ENCODE results near the gene NFX1.
"Not testable (repeated sequence)": the region's sequence is repeated elsewhere in the genome, so short reads cannot be mapped to it uniquely, and the experiment has no call there.

NFX1 gene

DNA sequence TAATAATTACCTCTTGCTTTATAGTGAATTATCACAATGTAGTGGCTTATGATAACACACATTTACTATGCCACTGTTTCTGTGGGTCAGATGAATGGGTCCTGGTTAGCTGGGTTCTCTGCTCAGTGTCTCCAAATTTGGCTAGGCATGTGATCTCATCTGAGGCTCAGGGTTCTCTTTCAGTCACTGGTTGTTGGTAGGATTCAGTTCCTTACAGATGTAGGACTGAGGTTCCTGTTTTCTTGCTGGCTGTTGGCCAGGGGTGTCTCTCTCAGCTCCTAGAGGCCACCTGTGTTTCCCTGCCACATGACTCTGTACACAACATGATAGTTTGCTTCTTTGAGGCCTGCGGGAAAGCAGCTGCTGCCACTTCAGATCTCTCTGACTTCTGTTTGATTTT is 7.1 kb downstream of the NFX1 start:
- intact Hi-C loops (cut with DNase I): loop anchor here (10.0 kb wide), 1 partner anchor 177 kb away; the partner anchor contains the start of gene NOL6
- peak in 1 of 10 donors; percentile 11 for DNase-seq

DNA sequence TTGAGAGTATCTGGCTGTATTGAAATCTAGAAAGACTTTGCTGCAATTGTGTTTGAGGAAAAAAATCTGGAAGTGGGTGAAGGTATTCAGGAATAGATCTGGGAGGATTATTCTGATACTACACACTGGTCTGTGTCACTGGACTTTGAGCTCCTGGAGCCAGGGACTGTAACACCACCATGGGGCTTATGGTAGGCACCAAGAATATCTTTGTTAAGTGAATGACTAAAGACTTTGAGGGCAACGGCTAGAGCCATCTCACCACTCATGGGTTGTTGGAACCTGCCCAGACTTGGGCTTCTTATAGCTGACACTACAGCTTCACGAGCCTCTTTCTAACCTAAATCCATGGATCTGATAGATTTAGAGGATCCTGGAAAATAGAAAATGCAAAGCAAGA is 10.2 kb downstream of the NFX1 start:
- DNase-seq: no peak
- intact Hi-C loops (cut with DNase I): no loop called here

DNA sequence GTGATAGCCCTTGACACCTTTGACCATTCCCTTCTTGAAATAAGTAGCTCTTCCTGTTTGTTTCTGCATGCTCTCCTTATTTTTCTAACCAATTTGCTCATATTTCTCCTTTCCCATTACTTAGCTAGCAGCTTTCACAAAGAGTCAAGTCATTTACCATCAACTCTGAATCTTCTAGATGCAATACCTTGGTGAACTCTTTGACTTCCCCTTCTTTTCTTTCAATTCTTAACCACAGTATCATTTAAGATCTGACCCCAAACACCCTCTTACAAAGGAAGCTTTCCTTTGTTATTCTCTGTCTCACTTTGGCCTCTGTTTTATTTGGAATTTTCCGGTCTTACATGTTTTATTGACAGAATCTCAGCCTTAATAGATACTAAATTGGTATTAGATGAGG is 14.0 kb downstream of the NFX1 start:
- no peak for DNase-seq
- intact Hi-C loops (cut with DNase I): no loop called here

DNA sequence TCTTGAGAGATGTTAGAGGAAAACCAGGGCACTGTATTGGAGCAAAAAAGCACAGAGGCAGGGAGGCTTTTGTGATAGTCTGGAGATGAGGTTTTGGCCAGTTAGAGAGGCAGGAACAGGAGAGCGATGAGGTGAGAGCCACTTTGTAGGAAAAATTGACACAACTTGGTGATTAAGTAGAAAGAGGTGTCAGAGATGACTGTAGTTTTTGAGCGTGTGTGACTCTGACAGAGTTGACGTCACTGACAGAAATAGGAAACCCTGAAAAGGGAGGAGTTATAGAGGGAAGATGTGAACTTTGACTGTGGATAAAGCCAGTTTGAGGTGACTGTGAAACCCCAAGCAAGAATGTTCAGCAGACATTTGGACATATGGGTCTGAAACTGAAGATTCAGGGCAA is 15.7 kb downstream of the NFX1 start:
- DNase-seq: no peak
- intact Hi-C loops (cut with DNase I): no loop called here

DNA sequence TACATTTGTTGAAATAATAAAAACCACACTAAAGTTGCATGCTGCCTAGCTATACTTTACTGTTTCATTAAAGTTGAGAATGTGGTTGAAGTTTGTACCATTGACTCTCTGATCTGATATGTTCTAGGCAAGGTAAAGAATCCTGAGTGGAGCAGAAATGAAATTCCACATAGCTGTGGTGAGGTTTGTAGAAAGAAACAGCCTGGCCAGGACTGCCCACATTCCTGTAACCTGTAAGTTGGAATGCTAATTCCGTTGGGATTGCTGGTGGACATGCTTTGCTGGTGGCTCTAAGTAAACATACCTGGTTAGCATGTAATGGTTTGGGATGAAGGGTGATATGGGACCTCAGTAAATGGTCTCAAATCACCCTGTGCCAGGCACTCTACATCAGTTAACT is 16.8 kb downstream of the NFX1 start:
- intact Hi-C loops (cut with DNase I): no loop called here

DNA sequence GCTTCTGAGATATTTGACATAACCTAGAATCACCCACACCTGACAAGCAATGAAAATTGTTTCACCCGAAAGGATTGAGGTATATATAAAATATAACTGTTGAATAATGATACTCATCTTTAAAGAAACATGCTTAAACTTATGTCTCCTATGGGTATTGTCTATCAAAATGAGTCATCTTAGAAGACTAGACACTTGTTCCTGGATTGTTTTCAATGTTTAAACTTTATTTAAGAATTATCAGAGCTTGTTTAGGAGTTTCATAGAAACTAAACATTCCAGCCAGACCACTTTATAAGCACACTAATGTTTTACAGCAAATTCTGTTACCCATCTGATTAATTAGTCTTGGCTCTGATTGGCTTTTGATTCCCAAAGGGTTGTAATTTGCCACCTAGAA is 19.6 kb downstream of the NFX1 start:
- DNase-seq: no peak
- intact Hi-C loops (cut with DNase I): no loop called here

More for the DNA sequence above, 16.8 kb downstream of the NFX1 start:
- no peak for DNase-seq

DNA sequence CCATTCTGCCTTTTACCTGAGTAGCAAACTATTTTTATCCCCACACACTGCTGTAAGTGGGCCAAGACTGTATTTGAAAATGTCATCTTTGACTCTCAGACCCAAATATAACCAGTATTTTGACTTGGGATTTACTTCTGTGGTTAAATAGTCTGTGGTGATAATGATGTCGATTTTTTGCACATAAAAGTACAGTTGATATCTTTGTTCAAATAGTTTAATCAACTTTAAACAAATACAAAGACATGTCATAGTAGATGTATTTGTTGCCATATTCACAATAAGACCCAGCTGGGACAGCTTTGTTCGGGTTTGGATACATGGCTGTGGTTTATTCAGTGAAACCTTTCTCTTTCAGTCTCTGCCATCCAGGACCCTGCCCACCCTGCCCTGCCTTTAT is 20.4 kb downstream of the NFX1 start:
- no peak for DNase-seq

DNA sequence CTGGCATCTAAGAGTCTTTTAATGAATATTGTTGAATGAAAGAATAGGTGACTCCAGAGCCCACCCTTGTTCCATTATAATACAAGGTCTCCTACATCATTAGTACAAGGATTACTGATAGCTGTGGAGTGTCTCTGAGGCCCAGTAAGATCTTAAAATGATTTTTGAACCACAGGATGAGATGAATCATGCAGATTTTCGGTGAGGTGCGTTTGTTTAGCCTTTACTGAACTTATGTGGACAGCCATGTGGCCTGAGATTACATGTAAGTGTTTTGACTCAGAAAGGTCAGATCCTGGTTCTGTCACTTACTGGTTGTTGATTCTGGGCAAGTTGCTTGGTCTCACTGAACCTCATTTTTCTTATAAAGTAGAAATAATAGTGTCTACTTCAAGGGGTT is 21.6 kb downstream of the NFX1 start:
- DNase-seq: no peak
- intact Hi-C loops (cut with DNase I): no loop called here

More for the DNA sequence above, 20.4 kb downstream of the NFX1 start:
- intact Hi-C loops (cut with DNase I): no loop called here

DNA sequence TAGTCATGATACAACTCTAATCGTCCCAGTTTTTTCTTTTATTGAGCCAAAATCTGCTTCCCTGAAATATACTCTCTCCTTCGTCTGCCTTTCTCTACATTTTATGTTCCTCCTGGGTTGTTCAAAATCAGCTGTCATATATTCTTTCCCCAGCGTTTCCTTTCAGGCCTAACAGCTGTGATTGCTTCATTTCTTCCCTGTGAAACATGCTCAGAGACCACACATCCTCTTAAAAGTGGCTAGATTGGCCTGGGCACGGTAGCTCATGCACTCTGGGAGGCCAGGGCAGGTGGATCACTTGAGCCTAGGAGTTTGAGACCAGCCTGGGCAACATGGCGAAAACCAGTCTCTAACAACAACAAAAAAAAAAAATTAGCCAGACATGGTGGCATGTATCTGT is 25.1 kb downstream of the NFX1 start:
- no peak for DNase-seq

DNA sequence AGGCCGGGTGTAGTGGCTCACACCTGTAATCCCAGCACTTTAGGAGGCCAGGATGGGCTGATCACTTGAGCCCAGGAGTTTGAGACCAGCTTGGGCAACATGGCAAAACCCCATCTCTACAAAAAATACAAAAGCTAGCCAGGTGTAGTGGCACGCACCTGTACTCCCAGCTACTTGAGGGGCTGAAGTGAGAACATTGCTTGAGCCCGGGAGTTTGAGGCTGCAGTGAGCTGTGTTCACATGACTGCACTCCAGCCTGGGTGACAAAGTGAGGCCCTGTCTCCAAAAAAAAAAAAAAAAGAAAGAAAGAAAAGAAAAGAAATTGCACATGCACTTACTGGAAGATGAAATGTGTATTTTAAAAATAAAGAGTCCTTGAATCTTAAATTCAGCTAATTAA is 26.8 kb downstream of the NFX1 start:
- DNase-seq; intact Hi-C loops (cut with DNase I): not testable (repeated sequence)

More for the DNA sequence above, 25.1 kb downstream of the NFX1 start:
- intact Hi-C loops (cut with DNase I): no loop called here

DNA sequence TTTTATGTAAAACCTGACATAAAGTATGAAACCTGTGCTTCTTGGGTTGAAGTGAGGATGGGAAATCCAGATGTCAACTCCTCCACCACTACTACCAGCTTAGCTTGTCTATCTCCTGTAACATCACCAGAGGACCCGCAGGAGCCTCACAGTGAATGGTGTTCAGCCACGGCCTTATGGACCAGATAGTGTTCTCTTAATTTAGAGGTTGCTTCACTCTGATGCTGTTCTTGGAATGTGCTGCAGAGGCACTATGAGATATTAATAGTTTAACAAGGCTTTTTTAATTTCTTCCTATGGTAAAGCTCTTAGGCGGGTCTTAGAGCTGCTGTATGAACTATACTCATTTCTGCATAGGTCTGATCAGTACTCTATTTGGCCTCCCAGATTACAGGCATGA is 27.9 kb downstream of the NFX1 start:
- intact Hi-C loops (cut with DNase I): no loop called here
- DNase-seq: no peak

DNA sequence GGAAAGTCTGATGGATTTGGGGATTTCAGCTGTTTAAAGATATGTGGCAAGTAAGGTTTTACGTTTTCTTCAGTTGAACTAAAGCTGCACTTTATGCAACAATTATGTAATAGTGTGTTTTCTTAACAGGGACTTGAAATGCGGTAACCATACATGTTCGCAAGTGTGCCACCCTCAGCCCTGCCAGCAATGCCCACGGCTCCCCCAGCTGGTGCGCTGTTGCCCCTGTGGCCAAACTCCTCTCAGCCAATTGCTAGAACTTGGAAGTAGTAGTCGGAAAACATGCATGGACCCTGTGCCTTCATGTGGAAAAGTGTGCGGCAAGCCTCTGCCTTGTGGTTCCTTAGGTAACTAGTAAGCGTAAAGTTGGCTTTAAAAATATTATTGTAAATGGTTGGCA is 28.5 kb downstream of the NFX1 start:
- intact Hi-C loops (cut with DNase I): no loop called here
- DNase-seq: peak in 4 of 10 donors; percentile 12 to 85 (median 50)

DNA sequence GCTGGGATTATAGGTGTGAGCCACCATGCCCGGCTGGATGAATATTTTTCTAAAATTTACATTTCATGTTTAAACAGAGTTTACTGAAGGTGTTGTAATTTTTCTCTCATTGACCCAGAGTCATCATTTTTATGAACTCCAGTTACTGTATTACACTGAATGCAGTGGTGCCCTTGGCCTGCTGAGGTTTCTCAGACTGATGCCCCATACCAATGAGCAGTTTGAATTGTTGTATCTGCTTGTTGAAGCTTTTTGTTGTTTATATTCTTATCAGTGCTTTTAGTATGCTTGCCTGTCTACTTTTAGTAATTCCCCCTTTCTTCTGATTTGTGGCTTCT is 29.9 kb downstream of the NFX1 start:
- intact Hi-C loops (cut with DNase I): no loop called here

DNA sequence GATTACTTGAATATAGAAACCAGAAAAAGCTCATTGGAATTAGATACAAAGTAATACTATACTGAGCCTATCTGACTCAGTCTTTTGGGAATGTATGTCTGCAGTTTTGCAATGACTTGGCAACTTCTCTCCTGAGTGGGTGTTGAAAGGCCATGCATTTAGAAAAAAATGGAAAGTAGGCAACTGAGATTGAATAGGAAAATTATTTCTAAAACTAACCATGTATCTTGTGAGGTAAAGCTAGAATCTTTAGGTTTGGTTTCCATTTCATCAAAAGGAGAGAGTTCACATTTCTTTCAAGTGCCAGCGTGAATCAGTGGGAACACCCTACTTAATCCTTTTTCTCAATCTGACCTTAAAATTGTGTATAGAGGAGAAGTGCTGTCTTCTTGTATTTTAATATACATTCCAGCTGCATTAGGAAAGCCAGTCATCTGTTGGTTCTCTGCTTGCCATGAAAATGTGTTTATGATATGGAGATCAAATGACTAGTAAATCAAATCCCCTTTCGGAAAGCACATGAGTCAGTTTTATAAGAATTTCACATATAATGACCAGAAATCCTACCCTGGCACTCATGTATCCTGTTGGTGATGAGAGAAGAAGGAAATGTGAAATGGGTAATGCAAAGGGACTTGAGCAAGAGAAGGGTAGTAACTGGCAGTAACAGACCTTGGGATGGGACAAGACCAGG is 30.4 kb downstream of the NFX1 start:
- intact Hi-C loops (cut with DNase I): no loop called here
- no peak for DNase-seq

More for the DNA sequence above, 29.9 kb downstream of the NFX1 start:
- no peak for DNase-seq

DNA sequence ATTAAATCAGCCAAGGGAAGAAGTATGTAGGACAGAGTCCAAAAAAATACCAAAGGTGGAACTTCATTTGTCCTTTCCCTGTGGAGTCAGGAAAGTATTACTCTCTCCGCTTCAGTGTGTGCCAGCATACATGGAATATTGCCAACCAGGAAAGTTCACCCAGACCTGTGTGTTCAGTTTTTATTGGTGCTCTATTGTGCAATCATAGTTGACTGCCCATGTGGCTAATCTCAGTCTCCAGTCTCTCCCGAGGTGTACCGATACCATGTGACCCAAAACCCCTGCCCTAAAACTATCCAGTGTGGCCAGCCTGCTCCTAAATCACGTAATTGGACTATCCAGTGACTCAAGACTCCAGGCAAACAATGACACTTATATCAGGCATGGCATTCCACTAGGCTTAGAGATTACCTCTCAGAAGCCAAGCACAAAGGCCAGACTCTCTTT is 38.8 kb downstream of the NFX1 start:
- no peak for DNase-seq
- intact Hi-C loops (cut with DNase I): no loop called here

DNA sequence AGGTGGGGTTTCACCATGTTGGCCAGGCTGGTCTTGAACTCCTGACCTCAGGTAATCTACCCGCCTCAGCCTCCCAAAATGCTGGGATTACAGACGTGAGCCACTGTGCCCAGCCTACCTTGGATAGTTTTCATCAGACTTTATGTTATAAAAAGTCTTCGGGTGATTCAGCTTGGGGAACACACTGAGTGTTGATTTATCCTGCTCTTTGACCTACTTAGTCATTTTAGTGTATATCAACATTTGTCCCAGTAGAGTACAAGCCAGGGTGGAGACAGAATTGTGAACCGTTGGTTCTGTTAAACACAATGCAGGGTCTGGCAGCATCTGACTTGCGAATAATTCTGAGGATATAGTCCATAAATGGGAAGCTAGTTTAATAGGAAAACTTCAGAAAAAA is 39.7 kb downstream of the NFX1 start:
- intact Hi-C loops (cut with DNase I): no loop called here
- DNase-seq: no peak

DNA sequence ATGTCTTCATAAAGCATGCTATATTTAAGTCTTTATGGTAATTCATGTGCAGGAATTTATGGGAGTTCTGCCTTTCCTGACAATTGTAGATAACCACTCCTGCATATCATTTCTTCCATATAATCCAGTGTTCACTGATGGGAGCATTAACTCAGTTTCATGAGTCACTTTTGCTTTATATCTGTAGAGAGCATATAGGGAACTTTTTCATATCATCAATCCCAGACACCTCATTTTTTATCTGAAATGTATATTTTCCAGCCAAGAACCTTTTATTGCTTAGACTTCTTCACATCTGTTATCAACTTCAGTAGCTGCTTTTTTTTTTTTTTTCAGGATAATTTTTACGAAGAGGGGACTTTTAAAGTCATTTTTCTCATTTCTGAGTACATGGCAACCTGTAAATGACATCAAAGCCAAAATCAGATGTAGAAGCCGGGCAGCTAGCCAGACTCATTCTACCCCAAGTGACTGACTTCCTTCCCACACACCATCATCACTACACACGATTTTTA is 41.1 kb downstream of the NFX1 start:
- DNase-seq: no peak
- intact Hi-C loops (cut with DNase I): no loop called here

DNA sequence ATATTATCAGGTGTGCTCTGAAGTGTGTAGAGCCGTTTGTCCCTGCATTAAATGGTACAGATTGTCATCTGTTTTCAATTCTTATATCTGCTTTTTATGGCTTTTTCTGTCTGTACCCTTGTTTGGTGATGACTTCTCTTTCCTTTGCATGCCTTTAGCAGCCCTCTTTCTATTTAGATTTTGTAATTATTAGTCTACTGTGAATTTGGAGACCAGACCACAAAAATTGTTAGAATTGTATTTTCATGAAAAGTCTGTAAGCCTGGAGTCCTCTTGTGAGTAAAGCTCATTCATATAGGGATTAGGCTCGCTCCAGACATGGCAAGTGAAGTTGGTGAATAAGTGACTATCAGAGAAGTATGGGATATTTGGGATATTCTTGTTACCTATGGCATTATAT is 41.7 kb downstream of the NFX1 start:
- no peak for DNase-seq
- intact Hi-C loops (cut with DNase I): no loop called here

DNA sequence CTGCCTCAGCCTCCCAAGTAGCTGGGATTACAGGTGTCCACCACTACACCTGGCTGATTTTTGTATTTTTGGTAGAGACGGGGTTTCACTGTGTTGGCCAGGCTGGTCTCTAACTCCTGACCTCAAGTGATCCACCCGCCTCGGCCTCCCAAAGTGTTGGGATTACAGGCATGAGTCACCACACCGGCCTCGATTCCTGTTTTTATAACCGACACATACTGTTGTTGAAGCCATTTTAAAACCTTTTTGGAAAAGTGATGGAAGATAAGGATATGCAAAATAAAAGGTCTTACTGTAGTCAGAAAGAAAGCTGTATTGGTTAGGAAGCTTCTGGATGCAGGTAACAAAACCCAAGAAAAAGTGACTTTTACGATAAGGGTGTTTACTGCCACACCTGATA is 42.6 kb downstream of the NFX1 start:
- DNase-seq; intact Hi-C loops (cut with DNase I): not testable (repeated sequence)

DNA sequence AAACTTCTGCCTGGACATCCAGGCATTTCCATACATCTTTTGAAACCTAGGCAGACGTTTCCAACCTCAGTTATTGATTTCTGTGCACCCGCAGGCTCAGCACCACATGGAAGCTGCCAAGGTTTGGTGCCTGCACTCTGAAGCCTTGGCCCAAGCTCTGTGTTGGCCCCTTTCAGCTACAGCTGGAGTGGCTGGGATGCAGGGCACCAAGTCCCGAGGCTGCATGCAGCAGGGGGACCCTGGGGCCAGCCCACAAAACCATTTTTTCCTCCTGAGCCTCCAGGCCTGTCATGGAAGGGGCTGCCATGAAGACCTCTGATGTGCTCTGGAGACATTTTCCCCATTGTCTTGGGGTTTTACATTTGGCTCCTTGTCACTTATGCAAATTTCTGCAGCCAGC is 49.9 kb downstream of the NFX1 start:
- intact Hi-C loops (cut with DNase I): no loop called here
- no peak for DNase-seq

DNA sequence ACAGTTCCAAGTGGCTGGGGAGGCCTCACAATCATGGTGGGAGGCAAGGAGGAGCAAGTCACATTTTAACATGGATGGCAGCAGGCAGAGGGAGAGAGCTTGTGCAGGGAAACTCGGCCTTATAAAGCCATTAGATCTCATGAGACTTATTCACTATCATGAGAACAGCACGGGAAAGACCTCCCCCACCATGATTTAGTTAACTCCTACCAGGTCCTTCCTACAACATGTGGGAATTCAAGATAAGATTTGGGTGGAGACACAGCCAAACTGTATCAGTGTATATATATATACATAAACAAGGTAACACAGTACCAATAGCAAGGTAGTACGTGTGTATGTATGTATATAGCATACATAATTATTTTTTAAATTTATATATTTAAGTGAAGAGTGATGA is 50.9 kb downstream of the NFX1 start:
- DNase-seq: no peak
- intact Hi-C loops (cut with DNase I): no loop called here

DNA sequence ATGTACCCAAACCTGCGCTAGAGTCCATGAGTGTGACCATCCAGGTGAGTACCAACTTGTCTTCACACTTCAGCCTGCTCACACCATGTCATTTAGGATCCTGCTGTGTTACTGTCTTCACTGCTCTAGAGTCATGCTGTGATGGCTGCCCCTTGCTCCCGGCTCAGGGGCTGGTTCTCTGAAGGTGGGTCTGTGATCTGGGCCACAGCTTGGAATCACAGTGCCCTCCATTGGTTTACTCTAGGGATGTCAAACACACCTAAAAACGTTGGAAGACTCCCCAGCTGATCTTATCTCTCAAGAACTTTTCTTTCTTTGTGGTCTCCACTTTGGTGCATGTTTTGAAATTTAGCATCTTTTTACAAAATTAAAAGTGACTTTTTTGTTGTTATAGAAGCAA is 53.8 kb downstream of the NFX1 start:
- intact Hi-C loops (cut with DNase I): no loop called here
- no peak for DNase-seq

DNA sequence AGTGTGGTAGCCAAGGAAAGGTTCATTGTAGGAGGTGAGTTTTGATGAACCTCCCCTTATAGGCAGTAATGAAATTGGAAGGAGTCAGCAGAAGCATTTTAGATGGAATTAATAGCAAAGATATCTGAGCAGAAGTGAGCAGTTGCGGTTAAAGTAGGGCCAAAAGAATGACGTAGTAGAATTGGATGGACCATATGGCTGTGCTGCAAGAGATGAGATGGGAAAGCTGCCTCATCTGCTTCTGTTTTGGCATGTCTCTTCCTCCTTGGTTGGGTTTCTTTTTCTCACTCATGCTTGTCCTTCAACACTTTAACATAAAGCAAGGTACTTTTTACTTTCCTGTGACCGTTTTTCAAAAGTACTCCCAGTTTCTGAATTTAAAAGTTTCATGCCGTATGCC is 56.2 kb downstream of the NFX1 start:
- intact Hi-C loops (cut with DNase I): no loop called here

More for the DNA sequence above, 56.2 kb downstream of the NFX1 start:
- no peak for DNase-seq

Data from posterior cingulate gyrus (tissue), 11 donors.